HepG2 (cell line): Measurements from ENCODE around the gene DDT. TPM values are rescaled to one million over a fixed set of nuclear protein-coding genes. Genes with fewer than 3 reads are reported as not detected.
A peak's percentile ranks its signal among the peaks of the same experiment; 100 is the strongest.

Source experiments
- ATF4 ChIP-seq, 2 experiments: fragments of 450-650 bp in 1 of 2; sonication (generic) in 1 of 2; formaldehyde crosslinking; IDR thresholded peaks; 2 replicates each; pipeline versions ENCODE4 v1.5.0 to v1.8.0; 2020 to 2022; ENCODE audit warnings: mild to moderate bottlenecking in 1 of 2, missing genetic modification reagents in 1 of 2
- BORCS8-MEF2B ChIP-seq: sonication (generic); formaldehyde crosslinking; IDR thresholded peaks from 2 replicates; pipeline ENCODE4 v1.8.0; 2022; ENCODE audit warnings: mild to moderate bottlenecking, missing genetic modification reagents
- EZH2 ChIP-seq: conservative IDR thresholded peaks from 2 replicates; pipeline ENCODE4 v1.6.1; 2012; ENCODE audit warnings: mild to moderate bottlenecking, low read depth, low read length, moderate library complexity
- FIP1L1 ChIP-seq: fragments of 200-400 bp; formaldehyde crosslinking; IDR thresholded peaks from 2 replicates; pipeline ENCODE4 v1.6.1; 2018; ENCODE audit warnings: low read depth, mild to moderate bottlenecking, low read length, moderate library complexity, borderline replicate concordance; ENCODE audit not compliant: insufficient read depth
- FOXK2 ChIP-seq: fragments of 450-650 bp; IDR thresholded peaks from 2 replicates; pipeline ENCODE4 v1.6.1; 2016
- GATA4 ChIP-seq: sonication (generic); IDR thresholded peaks from 2 replicates; pipeline ENCODE4 v1.6.1; 2016; ENCODE audit warnings: antibody characterized with exemption, low read depth, borderline replicate concordance
- GATAD1 ChIP-seq: IDR thresholded peaks from 2 replicates; pipeline ENCODE4 v1.6.1; 2016; ENCODE audit warnings: missing genetic modification reagents, missing compliant biosample characterization
- HNRNPLL ChIP-seq: fragments of 200-400 bp; formaldehyde crosslinking; IDR thresholded peaks from 2 replicates; pipeline ENCODE4 v1.6.1; 2017; ENCODE audit warnings: mild to moderate bottlenecking, low read depth, low read length; ENCODE audit not compliant: poor library complexity, severe bottlenecking
- KAT7 ChIP-seq: IDR thresholded peaks from 2 replicates; pipeline ENCODE4 v1.6.1; 2018; ENCODE audit warnings: borderline replicate concordance, missing compliant biosample characterization
- KLF15 ChIP-seq: sonication (generic); formaldehyde crosslinking; IDR thresholded peaks from 2 replicates; pipeline ENCODE4 v1.8.1; 2023; ENCODE audit warnings: borderline replicate concordance, mild to moderate bottlenecking, inconsistent platforms, missing genetic modification reagents, mixed read lengths
- KLF6 ChIP-seq: IDR thresholded peaks from 2 replicates; pipeline ENCODE4 v1.8.0; 2016; ENCODE audit warnings: missing biosample characterization, missing genetic modification reagents
- MEIS1 ChIP-seq: sonication (generic); formaldehyde crosslinking; IDR thresholded peaks from 2 replicates; pipeline ENCODE4 v1.9.0; 2021; ENCODE audit warnings: mild to moderate bottlenecking, missing genetic modification reagents, moderate library complexity, borderline replicate concordance
- NCOA2 ChIP-seq: sonication (generic); formaldehyde crosslinking; IDR thresholded peaks from 2 replicates; pipeline ENCODE4 v1.8.0; 2022; ENCODE audit warnings: inconsistent platforms
- NFATC3 ChIP-seq: sonication (generic); formaldehyde crosslinking; IDR thresholded peaks from 2 replicates; pipeline ENCODE4 v1.5.1; 2020; ENCODE audit warnings: mild to moderate bottlenecking, missing genetic modification reagents
- PLSCR1 ChIP-seq: sonication (generic); formaldehyde crosslinking; IDR thresholded peaks from 2 replicates; pipeline ENCODE4 v1.5.0; 2020; ENCODE audit warnings: missing genetic modification reagents, mild to moderate bottlenecking, borderline replicate concordance
- POLR2G ChIP-seq: fragments of 200-400 bp; formaldehyde crosslinking; IDR thresholded peaks from 2 replicates; pipeline ENCODE4 v1.6.1; 2018; ENCODE audit warnings: mild to moderate bottlenecking, low read depth, low read length, moderate library complexity
- SP1 ChIP-seq, 2 experiments: fragments of 450-650 bp in 1 of 2; sonication (generic) in 1 of 2; formaldehyde crosslinking in 1 of 2; IDR thresholded peaks; 2 replicates each; pipeline versions ENCODE4 v1.4.0 to v1.6.1; 2016 to 2020; ENCODE audit warnings: missing genetic modification reagents in 1 of 2
- U2AF2 ChIP-seq: fragments of 200-400 bp; formaldehyde crosslinking; IDR thresholded peaks from 2 replicates; pipeline ENCODE4 v1.6.1; 2017; ENCODE audit warnings: low read depth, mild to moderate bottlenecking, low read length
- ZBTB34 ChIP-seq: sonication (generic); formaldehyde crosslinking; IDR thresholded peaks from 2 replicates; pipeline ENCODE4 v1.8.0; 2022; ENCODE audit warnings: mild to moderate bottlenecking, missing genetic modification reagents
- ZBTB43 ChIP-seq: sonication (generic); formaldehyde crosslinking; conservative IDR thresholded peaks from 2 replicates; pipeline ENCODE4 v1.4.0; 2020; ENCODE audit warnings: missing genetic modification reagents
- ZFP82 ChIP-seq: sonication (generic); formaldehyde crosslinking; IDR thresholded peaks from 2 replicates; pipeline ENCODE4 v1.5.1; 2020; ENCODE audit warnings: mild to moderate bottlenecking, missing genetic modification reagents, borderline replicate concordance
- ZKSCAN1 ChIP-seq: fragments of 150-350 bp; IDR thresholded peaks from 2 replicates; pipeline ENCODE4 v1.6.1; 2014; ENCODE audit warnings: low read length
- ZNF496 ChIP-seq: sonication (generic); formaldehyde crosslinking; IDR thresholded peaks from 2 replicates; pipeline ENCODE4 v1.8.1; 2023; ENCODE audit warnings: mild to moderate bottlenecking, moderate library complexity, missing genetic modification reagents; ENCODE audit not compliant: insufficient replicate concordance
- ZNF543 ChIP-seq: sonication (generic); formaldehyde crosslinking; IDR thresholded peaks from 2 replicates; pipeline ENCODE4 v1.4.0; 2020; ENCODE audit warnings: mild to moderate bottlenecking, missing genetic modification reagents
- ZNF563 ChIP-seq: sonication (generic); formaldehyde crosslinking; IDR thresholded peaks from 2 replicates; pipeline ENCODE4 v1.8.0; 2022; ENCODE audit warnings: mild to moderate bottlenecking, moderate library complexity, missing genetic modification reagents
- ZNF746 ChIP-seq: sonication (generic); formaldehyde crosslinking; IDR thresholded peaks from 2 replicates; pipeline ENCODE4 v1.8.0; 2022; ENCODE audit warnings: mild to moderate bottlenecking, missing genetic modification reagents
- polyA plus RNA-seq, 8 experiments: library from polyadenylated mRNA; depleted of rRNA in 3 of 8; stranded (reverse) in 7 of 8; unstranded in 1 of 8; fragments of >200 nt; fragmentation: Illumina TruSeq in 4 of 8; extraction: Trizol in 4 of 8; gene quantifications; 2 replicates each; pipeline versions ENCODE4 v1.2.1 to v1.2.3, GENCODE V29; 2011 to 2016; ENCODE audit warnings: low read depth in 4 of 8, missing spikeins in 1 of 8, mixed read lengths in 1 of 8; ENCODE audit not compliant: insufficient read depth in 1 of 8
- total RNA-seq, 5 experiments: library from RNA; depleted of rRNA; stranded (reverse); fragments of >200 nt; fragmentation: Illumina TruSeq; extraction: Trizol; gene quantifications; 2 replicates each; pipeline ENCODE4 v1.2.3, GENCODE V29; 2016; ENCODE audit warnings: low read depth in 1 of 5

DDT gene
- total and polyA plus RNA-seq, 2 of the 13 experiments (the other 11 are each of a cell fraction or from before 2014, with no cell fraction given), result 143 to 181 TPM

- no peak for TF ChIP-seq PLSCR1
- TF ChIP-seq KLF6 (CRISPR knock-in tag), result no peak
- TF ChIP-seq ZNF746 (CRISPR knock-in tag), result no peak
- peak; percentile 90 for TF ChIP-seq NCOA2 (CRISPR knock-in tag)
- TF ChIP-seq ZKSCAN1, result no peak
- no peak for TF ChIP-seq SP1 (IDR thresholded peaks at IDR 0.05)
- TF ChIP-seq SP1 (CRISPR knock-in tag; IDR thresholded peaks at IDR 0.05), result 0 out of 2 replicates have a peak, but pooled peaks have one; percentile 11
- no peak for TF ChIP-seq KLF15 (CRISPR knock-in tag)
- no peak for TF ChIP-seq U2AF2
- TF ChIP-seq KAT7, result no peak
- no peak; the same call in 1 of the 2 replicates for TF ChIP-seq BORCS8-MEF2B (CRISPR knock-in tag)
- TF ChIP-seq GATA4, result peak; percentile 89; the same call in 1 of the 2 replicates
- TF ChIP-seq HNRNPLL, result no peak
- no peak for TF ChIP-seq ZNF496 (CRISPR knock-in tag)
- TF ChIP-seq FIP1L1, result no peak
- TF ChIP-seq EZH2, result no peak
- no peak for TF ChIP-seq ZBTB34 (CRISPR knock-in tag)
- TF ChIP-seq ATF4 (CRISPR knock-in tag; IDR thresholded peaks at IDR 0.05), result no peak
- TF ChIP-seq FOXK2, result no peak
- no peak for TF ChIP-seq ZNF563 (CRISPR knock-in tag)
- no peak for TF ChIP-seq ZFP82
- TF ChIP-seq MEIS1, result no peak
- no peak for TF ChIP-seq NFATC3 (CRISPR knock-in tag)
- peak; percentile 70 for TF ChIP-seq POLR2G
- TF ChIP-seq GATAD1 (CRISPR knock-in tag), result peak; percentile 28; the same call in 1 of the 2 replicates
- TF ChIP-seq ZBTB43 (CRISPR knock-in tag), result 0 out of 2 replicates have a peak, but pooled peaks have one; percentile 33
- TF ChIP-seq ZNF543 (CRISPR knock-in tag), result no peak
These were observed 35.2 kb upstream of the DDT start (continued) for GRCh38 chr22:24009227-24010017.
